Rectal smooth muscle tissue (tissue), 1 donor: ENCODE data around the gene GXYLT1.

ENCODE experiments used
- H3K27ac ChIP-seq: one replicate; pipeline ENCODE4 v1.7.0; 2013; ENCODE audit warnings: low read depth, low read length, inconsistent platforms
- H3K27me3 ChIP-seq: one replicate; pipeline ENCODE4 v1.7.0; 2013; ENCODE audit warnings: low read length; ENCODE audit not compliant: control insufficient read depth, insufficient read depth
- H3K36me3 ChIP-seq: one replicate; pipeline ENCODE4 v1.7.0; 2013; ENCODE audit warnings: low read length; ENCODE audit not compliant: control insufficient read depth, insufficient read depth
- H3K4me1 ChIP-seq: one replicate; pipeline ENCODE4 v1.7.0; 2013; ENCODE audit warnings: low read length; ENCODE audit not compliant: control insufficient read depth, insufficient read depth
- H3K4me3 ChIP-seq: one replicate; pipeline ENCODE4 v1.7.0; 2013; ENCODE audit warnings: low read length
- H3K9ac ChIP-seq: one replicate; pipeline ENCODE4 v1.7.0; 2013; ENCODE audit warnings: low read length

The GXYLT1 gene

GRCh38 chr12:42141981-42142606 lies 2.6 kb downstream of the GXYLT1 start:
- peaks cover 14% of the 10 kb centered on the region for H3K4me1 ChIP-seq
- no peak overlapping the region for H3K9ac ChIP-seq
- no peak overlapping the region for H3K4me3 ChIP-seq
- H3K27ac ChIP-seq, result no peak overlapping the region
- H3K36me3 ChIP-seq, result no peaks in the 10 kb centered on the region
- H3K27me3 ChIP-seq, result no peaks in the 10 kb centered on the region

- Histone ChIP-seq H3K36me3 (no peaks in the 10 kb centered on the region), H3K9ac (no peak overlapping the region), H3K4me3 (no peak overlapping the region), H3K4me1 (peaks cover 14% of the 10 kb centered on the region), H3K27me3 (no peaks in the 10 kb centered on the region), H3K27ac (no peak overlapping the region)
These were observed 3.8 kb downstream of the GXYLT1 start for GRCh38 chr12:42140901-42141300.

DNA sequence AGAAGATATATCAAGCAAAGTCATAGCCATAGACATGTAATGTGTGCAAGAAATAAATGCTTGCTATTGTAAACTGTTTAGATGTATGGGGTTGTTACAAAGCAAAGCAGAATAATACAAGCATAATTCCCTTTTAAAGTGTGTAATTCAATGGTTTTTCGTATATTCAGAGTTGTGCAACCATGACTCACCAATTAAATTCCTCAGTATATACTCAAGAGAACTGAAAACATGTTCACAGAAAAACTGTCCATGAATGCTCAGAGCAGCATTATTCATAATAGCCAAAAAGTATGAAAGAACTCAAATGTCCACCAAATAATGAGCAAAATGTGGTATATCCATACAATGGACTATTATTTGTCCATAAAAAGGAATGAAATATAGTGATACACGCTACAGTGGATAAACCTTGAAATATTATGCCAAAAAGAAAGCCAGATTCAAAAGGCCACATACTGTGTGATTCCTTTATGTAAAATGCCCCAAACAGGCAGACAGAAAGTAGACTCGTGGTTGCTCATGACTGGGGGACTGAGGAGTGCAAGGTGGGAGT lies 9.3 kb downstream of the GXYLT1 start:
- Histone ChIP-seq H3K9ac (no peak overlapping the region), H3K36me3 (no peaks in the 10 kb centered on the region), H3K27me3 (no peaks in the 10 kb centered on the region), H3K4me1 (no peaks in the 10 kb centered on the region), H3K27ac (no peak overlapping the region), H3K4me3 (no peak overlapping the region)

- Histone ChIP-seq H3K27ac (no peak overlapping the region), H3K9ac (no peak overlapping the region), H3K4me1 (no peaks in the 10 kb centered on the region), H3K27me3 (no peaks in the 10 kb centered on the region), H3K4me3 (no peak overlapping the region), H3K36me3 (no peaks in the 10 kb centered on the region)
These were observed 13.8 kb downstream of the GXYLT1 start for GRCh38 chr12:42130672-42131402.

- H3K27me3 ChIP-seq, result no peaks in the 10 kb centered on the region
These were observed 15.0 kb downstream of the GXYLT1 start for GRCh38 chr12:42129595-42130204.

DNA sequence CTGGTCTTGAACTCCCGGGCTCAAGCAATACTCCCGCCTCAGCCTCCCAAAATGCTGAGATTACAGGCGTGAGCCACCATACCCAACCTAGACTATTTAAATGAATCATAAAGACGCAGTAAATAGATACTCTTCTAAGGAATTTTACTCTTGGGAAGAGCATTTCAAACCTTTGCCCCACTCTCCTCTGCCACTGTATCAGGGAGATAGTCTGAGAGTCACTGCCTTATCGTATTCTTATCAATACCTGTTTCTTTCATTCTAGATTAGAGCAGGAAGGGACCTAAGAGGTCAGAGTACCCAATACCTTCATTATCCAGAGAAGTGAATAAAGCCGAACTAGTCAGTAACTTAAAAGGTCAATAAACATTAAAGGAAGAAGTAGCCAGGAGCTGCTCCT lies 15.8 kb downstream of the GXYLT1 start:
- H3K4me3 ChIP-seq, result no peak overlapping the region
- H3K27ac ChIP-seq, result no peak overlapping the region
- H3K27me3 ChIP-seq, result no peaks in the 10 kb centered on the region
- no peaks in the 10 kb centered on the region for H3K4me1 ChIP-seq
- no peaks in the 10 kb centered on the region for H3K36me3 ChIP-seq
- H3K9ac ChIP-seq, result no peak overlapping the region

More at GRCh38 chr12:42129595-42130204, 15.0 kb downstream of the GXYLT1 start:
- H3K27ac ChIP-seq, result no peak overlapping the region
- H3K4me1 ChIP-seq, result no peaks in the 10 kb centered on the region
- H3K36me3 ChIP-seq, result no peaks in the 10 kb centered on the region
- no peak overlapping the region for H3K4me3 ChIP-seq
- H3K9ac ChIP-seq, result no peak overlapping the region

GRCh38 chr12:42128327-42128726 lies 16.3 kb downstream of the GXYLT1 start:
- Histone ChIP-seq H3K27ac (no peak overlapping the region), H3K36me3 (no peaks in the 10 kb centered on the region), H3K9ac (no peak overlapping the region), H3K4me3 (no peak overlapping the region), H3K27me3 (no peaks in the 10 kb centered on the region), H3K4me1 (no peaks in the 10 kb centered on the region)

DNA sequence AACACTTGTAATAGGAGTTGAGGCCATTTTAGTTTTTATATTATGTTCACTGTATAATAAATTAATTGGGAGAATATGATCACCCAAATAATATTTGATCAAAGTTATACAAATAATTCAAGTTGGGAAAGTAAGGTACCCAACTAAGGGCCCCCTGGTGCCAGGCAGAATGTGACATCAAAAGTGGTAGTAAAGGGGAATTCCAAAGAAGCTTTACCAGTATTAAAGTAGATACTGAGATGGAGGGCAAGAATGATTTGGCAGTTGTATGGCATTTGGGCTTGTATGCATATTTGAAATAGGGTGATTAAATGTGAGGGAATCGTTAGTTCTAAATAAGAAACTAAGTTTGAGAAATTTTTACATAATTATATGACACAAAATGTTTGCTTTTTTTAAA lies 17.7 kb downstream of the GXYLT1 start:
- Histone ChIP-seq H3K36me3 (no peaks in the 10 kb centered on the region), H3K4me3 (no peak overlapping the region), H3K9ac (no peak overlapping the region), H3K27me3 (no peaks in the 10 kb centered on the region), H3K27ac (no peak overlapping the region), H3K4me1 (no peaks in the 10 kb centered on the region)

DNA sequence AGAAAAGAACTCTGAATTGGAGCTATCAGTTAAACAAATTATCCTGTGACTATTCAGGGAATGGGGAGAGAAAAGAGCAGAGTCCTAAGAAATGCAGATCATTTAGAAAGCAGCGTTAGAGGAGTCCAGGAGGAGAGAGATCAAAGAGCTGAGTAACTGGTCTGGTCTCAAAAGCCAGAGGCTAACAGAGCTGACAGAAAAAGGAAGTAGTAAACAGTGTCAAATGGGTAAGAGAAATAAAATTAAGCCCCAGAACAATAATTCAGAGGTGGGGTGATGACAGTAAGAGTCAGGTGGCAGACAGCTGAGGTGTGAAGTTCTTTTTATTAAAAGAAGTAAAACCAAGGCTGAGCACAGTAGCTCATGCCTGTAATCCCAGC lies 19.3 kb downstream of the GXYLT1 start:
- no peaks in the 10 kb centered on the region for H3K36me3 ChIP-seq
- H3K27ac ChIP-seq, result no peak overlapping the region
- H3K4me3 ChIP-seq, result no peak overlapping the region
- H3K4me1 ChIP-seq, result no peaks in the 10 kb centered on the region
- H3K9ac ChIP-seq, result no peak overlapping the region
- H3K27me3 ChIP-seq, result no peaks in the 10 kb centered on the region

GRCh38 chr12:42124764-42125387 lies 19.8 kb downstream of the GXYLT1 start:
- no peaks in the 10 kb centered on the region for H3K36me3 ChIP-seq
- H3K4me1 ChIP-seq, result no peaks in the 10 kb centered on the region
- H3K9ac ChIP-seq, result no peak overlapping the region
- H3K27ac ChIP-seq, result no peak overlapping the region
- H3K27me3 ChIP-seq, result no peaks in the 10 kb centered on the region
- no peak overlapping the region for H3K4me3 ChIP-seq

DNA sequence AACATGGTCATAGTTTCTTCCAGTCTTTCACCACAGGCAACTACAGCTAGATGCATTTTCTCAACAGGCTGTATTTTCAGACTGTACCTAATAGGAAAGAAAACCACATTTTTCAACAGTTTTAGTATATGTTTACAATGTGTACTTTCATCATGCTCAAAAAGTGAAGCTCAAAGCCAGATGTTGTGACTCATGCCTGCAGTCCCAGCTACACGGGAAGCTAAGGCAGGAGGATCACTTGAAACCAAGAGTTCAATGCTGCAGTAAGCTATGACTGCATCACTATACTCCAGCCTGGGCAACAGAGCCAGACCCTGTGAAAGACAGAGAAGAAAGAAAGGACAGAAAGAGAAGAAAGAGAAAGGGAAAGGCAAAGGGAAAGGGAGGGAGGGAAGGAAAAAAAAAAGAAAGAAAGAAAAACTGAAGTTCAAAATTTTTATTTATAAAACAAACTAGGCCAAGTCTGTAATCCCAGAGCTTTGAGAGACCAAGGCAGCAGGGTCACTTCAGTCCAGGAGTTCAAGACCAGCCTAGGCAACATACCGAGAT lies 25.5 kb downstream of the GXYLT1 start:
- H3K9ac ChIP-seq, result no peak overlapping the region
- no peaks in the 10 kb centered on the region for H3K36me3 ChIP-seq
- no peaks in the 10 kb centered on the region for H3K4me1 ChIP-seq
- no peak overlapping the region for H3K27ac ChIP-seq
- H3K27me3 ChIP-seq, result no peaks in the 10 kb centered on the region
- H3K4me3 ChIP-seq, result no peak overlapping the region
